Right hindlimb (tissue), 1 donor: ENCODE results near the gene MAP3K6.
A peak's percentile ranks its signal among the peaks of the same experiment; 100 is the strongest.

Experiments
- DNase-seq: peaks from one replicate; pipeline ENCODE4 v3.0.0-alpha.2; 2018

The MAP3K6 gene

GRCh38 chr1:27353629-27354028, 13.1 kb downstream of the MAP3K6 start:
- DNase-seq, result no peak

- no peak for DNase-seq
Measured at GRCh38 chr1:27353166-27353565, 13.6 kb downstream of the MAP3K6 start.

GRCh38 chr1:27351541-27352107, 15.1 kb downstream of the MAP3K6 start:
- DNase-seq, result no peak

GRCh38 chr1:27350663-27351540, 15.9 kb downstream of the MAP3K6 start:
- peak; percentile 63 for DNase-seq

- peak; percentile 79 for DNase-seq
Measured at GRCh38 chr1:27349784-27350662, 16.7 kb downstream of the MAP3K6 start.

- no peak for DNase-seq
Measured at GRCh38 chr1:27348861-27349783, 17.6 kb downstream of the MAP3K6 start.

GRCh38 chr1:27346991-27347624, 19.7 kb downstream of the MAP3K6 start:
- DNase-seq, result no peak

GRCh38 chr1:27346357-27346756, 20.4 kb downstream of the MAP3K6 start:
- no peak for DNase-seq

- DNase-seq, result no peak
Measured at GRCh38 chr1:27345272-27345671, 21.5 kb downstream of the MAP3K6 start.

- DNase-seq, result no peak
Measured at GRCh38 chr1:27343639-27344025, 23.1 kb downstream of the MAP3K6 start.

GRCh38 chr1:27342778-27343638, 23.8 kb downstream of the MAP3K6 start:
- no peak for DNase-seq

- DNase-seq, result no peak
Measured at GRCh38 chr1:27342391-27342777, 24.4 kb downstream of the MAP3K6 start.

GRCh38 chr1:27341525-27342252, 25.1 kb downstream of the MAP3K6 start, which contains the start of gene SYTL1:
Gene SYTL1, plus strand, starts transcription at chr1:27342022. Its CDS starts 3,313 bp downstream, at chr1:27345335.
- DNase-seq, result no peak

GRCh38 chr1:27339213-27339612, 27.5 kb downstream of the MAP3K6 start:
- no peak for DNase-seq

GRCh38 chr1:27338751-27339150, 28.0 kb downstream of the MAP3K6 start:
- no peak for DNase-seq

GRCh38 chr1:27336756-27337155, 30.0 kb downstream of the MAP3K6 start:
- DNase-seq, result no peak

GRCh38 chr1:27335506-27336422, 31.0 kb downstream of the MAP3K6 start:
- no peak for DNase-seq

GRCh38 chr1:27333717-27334279, 33.0 kb downstream of the MAP3K6 start:
- DNase-seq, result no peak
